ENCODE data around the gene ATP6V1G1.

GRCh38 chr9:114590328-114590727 is 2.8 kb downstream of the ATP6V1G1 start:
- TF ChIP-seq REST (IDR thresholded peaks at IDR 0.05; ENCODE audit: insufficient read depth in 1 of 2, low read depth in 2 of 2, low read length in 2 of 2) (no peak), POLR2AphosphoS5 (IDR thresholded peaks at IDR 0.05; ENCODE audit: low read depth, low read length) (no peak), SIN3A (IDR thresholded peaks at IDR 0.05; ENCODE audit: borderline replicate concordance, insufficient read depth, low read length) (no peak), TAF1 (IDR thresholded peaks at IDR 0.05; ENCODE audit: borderline replicate concordance, insufficient read depth, low read length) (no peak)
